Stimulated activated naive CD8-positive, alpha-beta T cell treated with anti-CD3 and anti-CD28 coated beads, Interleukin-15, Interleukin-2, amounts not matched to agents 100 ng/mL and 50 ng/mL, for 24 hours (primary cell): Measurements from ENCODE around the gene CDH4.

ENCODE experiments used
- H3K27ac Mint-ChIP-seq: one replicate; pipeline ENCODE4 v1.8.0; 2021; ENCODE audit warnings: mild to moderate bottlenecking, mixed read lengths
- H3K27me3 Mint-ChIP-seq: one replicate; pipeline ENCODE4 v1.8.0; 2021; ENCODE audit warnings: mixed read lengths
- H3K36me3 Mint-ChIP-seq: one replicate; pipeline ENCODE4 v1.8.0; 2021; ENCODE audit warnings: low read depth, mixed read lengths
- H3K4me1 Mint-ChIP-seq: one replicate; pipeline ENCODE4 v1.8.0; 2021; ENCODE audit warnings: low read depth, mixed read lengths
- H3K4me3 Mint-ChIP-seq: one replicate; pipeline ENCODE4 v1.8.0; 2021; ENCODE audit warnings: mild to moderate bottlenecking, mixed read lengths
- H3K9me3 Mint-ChIP-seq: one replicate; pipeline ENCODE4 v1.8.0; 2021; ENCODE audit warnings: mixed read lengths

CDH4 gene

DNA sequence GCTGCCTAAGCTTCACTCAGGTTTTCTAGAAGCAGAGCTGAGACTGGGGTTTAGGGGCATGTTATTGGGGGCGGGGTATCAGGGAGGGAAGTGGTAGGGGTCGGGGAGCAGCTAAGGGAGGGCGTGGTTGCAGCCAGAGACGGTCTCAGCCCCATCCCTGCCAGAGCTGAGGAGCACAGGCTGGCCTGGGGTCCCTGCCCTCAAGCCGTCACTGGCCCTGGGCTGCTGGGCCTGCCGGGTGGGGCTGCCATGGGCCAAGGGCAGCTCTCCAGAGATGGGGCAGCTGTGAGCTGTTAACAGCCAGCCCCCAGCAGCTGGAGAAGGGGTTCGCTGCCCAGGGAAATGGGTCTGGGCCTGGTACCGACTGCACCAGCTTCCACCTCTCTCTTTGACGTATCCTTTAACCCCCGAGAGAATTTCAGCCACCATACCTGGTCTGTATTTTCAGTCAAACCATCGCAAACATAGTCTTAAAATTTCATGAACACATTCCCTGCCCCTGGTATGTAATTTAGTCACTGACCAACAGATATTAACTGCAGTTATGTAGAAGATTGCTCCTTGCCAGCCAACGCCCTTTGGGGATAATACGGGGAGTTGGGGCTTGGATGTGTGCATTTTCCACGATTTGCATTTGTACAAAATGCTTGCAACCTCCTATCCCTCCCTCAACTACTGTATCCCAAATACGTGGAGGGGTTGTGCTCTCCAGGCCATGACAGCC is 560.2 kb downstream of the CDH4 start:
- H3K36me3 Mint-ChIP-seq, result no peaks in the 10 kb centered on the region
- H3K27me3 Mint-ChIP-seq, result no peaks in the 10 kb centered on the region
- no peak overlapping the region for H3K27ac Mint-ChIP-seq
- H3K4me3 Mint-ChIP-seq, result no peak overlapping the region
- H3K9me3 Mint-ChIP-seq, result no peaks in the 10 kb centered on the region
- H3K4me1 Mint-ChIP-seq, result no peaks in the 10 kb centered on the region

DNA sequence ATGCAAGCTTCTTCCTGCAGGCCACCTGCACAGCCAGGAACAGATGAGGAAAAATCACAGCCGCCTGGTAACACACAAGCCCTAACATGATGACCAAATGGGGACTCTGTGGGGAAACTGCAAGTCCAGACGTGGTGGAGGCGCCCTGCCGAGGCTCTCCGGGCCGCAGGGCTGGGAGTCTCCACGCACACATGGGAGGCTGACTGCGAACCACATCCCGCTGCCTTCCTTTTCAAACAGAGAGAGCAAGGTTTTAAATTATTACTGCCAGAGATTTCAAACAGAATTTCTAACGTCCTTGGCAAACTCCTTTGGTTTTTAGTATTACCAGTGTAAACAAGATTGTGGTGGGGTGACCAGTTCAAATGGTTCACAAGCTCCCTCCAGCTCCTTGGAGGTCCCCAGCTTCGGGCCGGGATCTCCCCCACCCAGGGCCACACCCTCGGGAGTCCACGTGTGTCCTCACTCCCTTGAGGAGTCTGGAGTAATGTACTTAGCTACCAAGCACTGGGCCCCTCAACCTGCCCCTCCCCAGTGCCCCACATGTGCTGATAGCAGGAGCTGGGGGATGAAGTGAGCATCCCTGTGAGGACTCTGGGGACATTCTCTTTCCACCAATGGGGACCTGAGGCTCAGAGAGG is 560.9 kb downstream of the CDH4 start:
- no peaks in the 10 kb centered on the region for H3K27me3 Mint-ChIP-seq
- no peaks in the 10 kb centered on the region for H3K4me1 Mint-ChIP-seq
- no peaks in the 10 kb centered on the region for H3K36me3 Mint-ChIP-seq
- no peak overlapping the region for H3K4me3 Mint-ChIP-seq
- no peaks in the 10 kb centered on the region for H3K9me3 Mint-ChIP-seq
- H3K27ac Mint-ChIP-seq, result no peak overlapping the region

DNA sequence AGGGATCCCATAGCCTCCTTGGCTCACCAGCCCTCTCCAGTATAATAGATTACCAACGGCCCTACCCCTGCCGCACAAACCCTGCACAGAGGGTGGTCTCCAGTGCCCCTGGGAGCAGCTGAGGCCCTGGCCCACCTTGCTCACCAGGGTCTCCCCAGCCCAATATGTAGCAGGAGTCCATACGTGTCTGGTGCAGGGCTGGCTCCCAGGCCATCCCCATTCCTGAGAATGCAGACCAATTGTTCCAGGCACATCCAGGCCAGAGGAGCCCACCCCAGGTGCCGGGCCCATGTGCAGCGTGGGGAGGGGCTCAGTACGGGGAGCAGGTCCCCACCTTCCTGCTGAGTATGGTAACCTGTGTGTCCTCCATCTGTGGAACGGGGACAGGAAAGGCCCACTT is 561.7 kb downstream of the CDH4 start:
- Mint-ChIP-seq H3K27me3 (no peaks in the 10 kb centered on the region), H3K9me3 (no peaks in the 10 kb centered on the region), H3K36me3 (no peaks in the 10 kb centered on the region), H3K4me3 (no peak overlapping the region), H3K27ac (no peak overlapping the region), H3K4me1 (no peaks in the 10 kb centered on the region)

DNA sequence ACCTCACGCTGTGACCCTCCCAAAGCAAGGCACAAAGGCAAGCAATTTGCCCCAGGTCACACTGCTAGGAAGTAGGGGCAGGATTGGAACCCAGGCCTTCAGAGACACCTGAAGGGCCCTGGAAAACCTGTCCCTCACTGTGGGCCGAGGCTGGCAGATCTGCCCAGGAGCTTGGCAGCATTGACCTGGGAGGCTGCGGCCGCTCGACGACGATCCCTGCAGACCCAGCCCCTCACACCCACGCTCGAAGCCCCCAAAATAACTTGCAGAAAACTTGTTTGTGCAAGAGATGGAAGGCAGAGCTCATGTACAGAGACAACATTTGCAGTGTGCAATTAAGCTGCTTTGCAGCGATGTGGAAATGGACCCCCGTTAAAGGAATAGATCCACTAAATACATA is 562.2 kb downstream of the CDH4 start:
- Mint-ChIP-seq H3K4me1 (no peaks in the 10 kb centered on the region), H3K4me3 (no peak overlapping the region), H3K36me3 (no peaks in the 10 kb centered on the region), H3K9me3 (no peaks in the 10 kb centered on the region), H3K27ac (no peak overlapping the region), H3K27me3 (no peaks in the 10 kb centered on the region)

DNA sequence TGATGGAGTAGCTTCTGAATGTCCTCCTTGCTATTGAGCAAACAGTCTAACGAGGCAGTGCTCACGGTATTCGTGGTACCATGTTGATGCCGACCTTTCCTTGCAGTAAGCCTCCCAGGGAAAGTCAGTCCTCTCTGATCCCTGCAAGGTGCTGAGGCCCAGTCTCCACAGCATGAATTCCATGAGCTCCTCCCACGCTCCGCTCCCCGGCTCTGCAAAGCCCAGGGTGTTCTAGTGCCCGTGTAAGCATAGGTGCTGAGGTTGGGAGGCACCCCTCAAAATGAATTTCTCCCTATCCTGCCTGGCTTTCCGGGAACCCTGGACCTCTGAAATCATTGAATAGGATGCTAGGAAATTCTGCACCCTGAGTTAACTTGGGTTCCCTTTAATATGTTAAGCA is 562.7 kb downstream of the CDH4 start:
- Mint-ChIP-seq H3K4me3 (no peak overlapping the region), H3K9me3 (no peaks in the 10 kb centered on the region), H3K36me3 (no peaks in the 10 kb centered on the region), H3K4me1 (no peaks in the 10 kb centered on the region), H3K27me3 (no peaks in the 10 kb centered on the region), H3K27ac (no peak overlapping the region)

DNA sequence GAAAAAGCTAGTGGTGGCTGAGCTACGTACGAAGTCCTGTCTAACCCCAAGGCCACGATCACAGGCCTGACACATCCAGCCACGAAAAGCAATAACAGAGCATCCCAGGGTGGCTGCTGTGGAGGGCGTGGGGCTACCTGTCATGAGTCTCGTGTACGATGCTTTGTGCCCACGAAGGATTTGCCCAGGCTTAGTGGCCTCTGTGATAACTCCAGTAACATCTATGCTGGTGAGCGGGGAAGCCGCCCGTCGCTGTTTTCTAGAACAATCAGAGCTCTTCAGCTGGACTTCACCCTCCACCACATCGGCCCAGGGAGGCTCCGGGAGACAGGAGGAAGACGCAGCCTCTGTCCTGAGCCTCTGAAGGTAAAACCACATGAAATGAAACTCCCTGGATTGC is 563.1 kb downstream of the CDH4 start:
- H3K27me3 Mint-ChIP-seq, result no peaks in the 10 kb centered on the region
- H3K4me1 Mint-ChIP-seq, result no peaks in the 10 kb centered on the region
- no peaks in the 10 kb centered on the region for H3K9me3 Mint-ChIP-seq
- no peak overlapping the region for H3K4me3 Mint-ChIP-seq
- no peaks in the 10 kb centered on the region for H3K36me3 Mint-ChIP-seq
- no peak overlapping the region for H3K27ac Mint-ChIP-seq

DNA sequence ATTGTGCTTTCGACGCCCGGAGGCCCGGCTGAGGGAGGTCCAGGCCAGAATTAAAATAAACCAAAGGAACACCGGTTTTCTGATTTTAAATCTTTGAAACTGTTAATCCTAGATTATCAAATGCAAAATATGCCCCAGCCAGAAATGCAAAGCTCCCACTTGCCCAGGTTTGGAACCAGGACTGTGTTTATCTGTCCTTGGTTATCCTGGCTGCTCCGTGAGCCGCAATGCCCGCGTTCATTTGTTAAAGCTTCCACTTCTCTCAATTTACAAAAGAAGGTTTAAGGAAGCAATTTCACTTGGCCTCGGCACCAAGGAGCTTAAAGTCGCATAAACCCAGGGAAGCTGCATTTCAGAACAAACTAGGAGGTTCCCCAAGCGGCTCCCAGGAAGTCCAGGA is 563.6 kb downstream of the CDH4 start:
- no peaks in the 10 kb centered on the region for H3K4me1 Mint-ChIP-seq
- no peaks in the 10 kb centered on the region for H3K36me3 Mint-ChIP-seq
- H3K27ac Mint-ChIP-seq, result no peak overlapping the region
- no peak overlapping the region for H3K4me3 Mint-ChIP-seq
- H3K27me3 Mint-ChIP-seq, result no peaks in the 10 kb centered on the region
- H3K9me3 Mint-ChIP-seq, result no peaks in the 10 kb centered on the region

DNA sequence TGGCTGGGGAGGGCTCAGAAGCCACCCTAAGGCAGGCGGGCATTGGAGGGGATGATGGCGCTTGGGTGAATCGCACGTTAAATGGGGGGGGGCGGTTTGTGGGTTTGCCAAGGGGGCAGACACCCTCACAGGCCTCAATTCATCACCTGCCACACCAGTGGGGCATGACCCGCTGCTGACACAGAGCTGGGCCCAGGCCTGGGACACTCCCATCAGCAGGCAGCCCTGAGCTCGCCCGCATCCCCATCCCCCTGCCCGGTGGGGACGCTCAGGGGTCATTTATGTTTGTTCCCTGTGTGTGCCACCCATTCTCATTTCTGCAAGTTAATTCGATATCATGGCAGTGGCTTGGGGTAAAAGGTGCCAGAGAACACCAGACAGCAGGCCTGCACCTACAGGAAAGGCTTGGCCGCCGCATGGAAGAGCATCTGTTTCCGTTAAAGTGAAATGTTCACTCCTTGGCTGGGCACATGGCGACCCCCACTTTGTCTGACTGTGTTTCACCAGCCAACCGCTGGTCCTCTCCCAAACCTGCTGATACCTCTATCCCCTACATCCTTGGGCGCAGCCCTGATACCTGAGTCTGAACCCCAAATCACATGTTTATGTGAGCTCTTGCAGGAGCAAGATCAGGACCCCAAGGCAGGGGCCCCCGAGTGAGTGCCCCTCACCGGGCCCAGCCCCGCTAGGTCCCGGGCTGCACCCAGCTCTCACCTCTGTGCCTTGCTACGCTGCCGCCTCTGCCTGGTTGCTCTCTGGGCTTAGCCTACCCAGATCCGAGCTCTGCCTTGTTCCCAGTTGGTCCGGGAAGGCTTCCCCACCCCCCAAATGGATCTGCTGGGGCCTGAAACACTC is 564.8 kb downstream of the CDH4 start:
- no peaks in the 10 kb centered on the region for H3K27me3 Mint-ChIP-seq
- H3K4me3 Mint-ChIP-seq, result no peak overlapping the region
- no peak overlapping the region for H3K27ac Mint-ChIP-seq
- H3K9me3 Mint-ChIP-seq, result no peaks in the 10 kb centered on the region
- no peaks in the 10 kb centered on the region for H3K36me3 Mint-ChIP-seq
- no peaks in the 10 kb centered on the region for H3K4me1 Mint-ChIP-seq

DNA sequence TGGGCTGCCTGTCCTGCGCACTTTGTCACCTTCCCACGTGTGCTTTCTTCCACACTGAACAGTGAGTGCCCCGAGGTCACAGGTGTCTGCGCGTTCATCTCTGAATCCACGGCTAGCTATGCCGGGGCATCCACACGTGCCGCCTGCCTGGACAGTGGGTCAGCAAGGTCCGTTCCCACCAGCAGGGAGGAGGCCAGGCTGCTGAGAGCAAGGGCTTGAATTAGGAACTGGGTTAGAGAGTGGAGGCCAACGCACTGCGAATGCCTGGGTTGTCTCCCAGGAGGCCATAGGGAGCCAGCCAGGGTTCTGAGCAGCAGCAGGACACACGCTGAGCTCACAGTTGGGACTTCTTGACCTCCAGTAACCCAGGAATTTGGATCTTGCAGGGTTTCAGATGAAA is 565.5 kb downstream of the CDH4 start:
- Mint-ChIP-seq H3K27ac (no peak overlapping the region), H3K36me3 (no peaks in the 10 kb centered on the region), H3K4me1 (no peaks in the 10 kb centered on the region), H3K27me3 (no peaks in the 10 kb centered on the region), H3K9me3 (no peaks in the 10 kb centered on the region), H3K4me3 (no peak overlapping the region)

DNA sequence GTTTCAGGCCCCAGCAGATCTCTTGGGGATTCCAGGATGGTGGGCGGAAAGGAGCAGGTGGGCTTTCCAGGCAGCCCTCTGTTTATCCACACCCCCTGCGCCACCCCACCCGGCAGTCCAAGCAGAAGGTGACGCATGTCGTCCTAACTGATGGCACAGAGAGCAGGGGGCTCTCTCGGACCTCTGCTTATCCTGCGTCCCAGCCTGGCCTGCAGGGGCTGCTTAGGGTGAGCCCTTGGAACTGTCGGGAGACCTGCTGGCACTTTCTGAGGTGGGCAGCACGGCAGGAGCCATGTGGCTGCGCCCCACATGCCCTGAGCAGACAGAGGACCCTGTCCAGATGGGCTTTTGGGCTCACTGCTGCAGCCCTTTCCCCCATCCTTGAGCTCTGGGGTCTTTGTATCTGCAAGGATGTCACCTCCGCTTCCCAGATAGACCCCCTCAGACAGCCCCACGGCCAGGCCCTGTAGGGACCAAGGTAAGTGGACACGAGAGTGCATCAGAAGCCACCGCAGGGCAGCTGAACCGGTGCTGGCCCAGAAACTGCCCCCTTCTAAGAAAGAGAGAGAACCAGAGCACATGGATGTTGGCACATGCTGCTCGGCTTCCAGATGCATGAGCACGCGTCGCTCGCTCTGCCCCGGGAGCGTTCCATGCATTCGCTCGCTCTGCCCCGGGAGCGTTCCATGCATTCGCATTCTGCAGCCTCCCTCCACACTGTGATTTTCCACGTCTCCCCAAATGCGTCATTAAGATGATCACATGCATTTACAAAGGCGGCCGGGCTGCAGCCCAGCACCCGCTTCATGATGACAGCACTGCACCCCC is 566.9 kb downstream of the CDH4 start:
- Mint-ChIP-seq H3K4me3 (no peak overlapping the region), H3K9me3 (peaks cover 5% of the 10 kb centered on the region), H3K27ac (no peak overlapping the region), H3K36me3 (no peaks in the 10 kb centered on the region), H3K27me3 (no peaks in the 10 kb centered on the region), H3K4me1 (no peaks in the 10 kb centered on the region)

DNA sequence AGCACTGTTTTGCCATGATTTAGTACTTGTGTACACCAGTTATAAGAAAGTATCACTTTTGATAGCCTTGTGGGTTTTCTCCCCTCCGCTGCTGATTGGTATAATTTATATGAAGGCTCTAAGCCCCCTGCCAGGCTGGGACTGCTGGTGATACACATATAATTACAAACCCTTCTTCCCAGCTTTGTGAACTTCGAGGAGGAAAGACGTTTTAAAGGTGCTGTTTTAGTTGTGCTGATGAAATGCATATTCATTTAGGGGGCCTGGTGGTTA is 567.4 kb downstream of the CDH4 start:
- Mint-ChIP-seq H3K36me3 (no peaks in the 10 kb centered on the region), H3K9me3 (peaks cover 5% of the 10 kb centered on the region), H3K4me3 (no peak overlapping the region), H3K27me3 (no peaks in the 10 kb centered on the region), H3K4me1 (no peaks in the 10 kb centered on the region), H3K27ac (no peak overlapping the region)

DNA sequence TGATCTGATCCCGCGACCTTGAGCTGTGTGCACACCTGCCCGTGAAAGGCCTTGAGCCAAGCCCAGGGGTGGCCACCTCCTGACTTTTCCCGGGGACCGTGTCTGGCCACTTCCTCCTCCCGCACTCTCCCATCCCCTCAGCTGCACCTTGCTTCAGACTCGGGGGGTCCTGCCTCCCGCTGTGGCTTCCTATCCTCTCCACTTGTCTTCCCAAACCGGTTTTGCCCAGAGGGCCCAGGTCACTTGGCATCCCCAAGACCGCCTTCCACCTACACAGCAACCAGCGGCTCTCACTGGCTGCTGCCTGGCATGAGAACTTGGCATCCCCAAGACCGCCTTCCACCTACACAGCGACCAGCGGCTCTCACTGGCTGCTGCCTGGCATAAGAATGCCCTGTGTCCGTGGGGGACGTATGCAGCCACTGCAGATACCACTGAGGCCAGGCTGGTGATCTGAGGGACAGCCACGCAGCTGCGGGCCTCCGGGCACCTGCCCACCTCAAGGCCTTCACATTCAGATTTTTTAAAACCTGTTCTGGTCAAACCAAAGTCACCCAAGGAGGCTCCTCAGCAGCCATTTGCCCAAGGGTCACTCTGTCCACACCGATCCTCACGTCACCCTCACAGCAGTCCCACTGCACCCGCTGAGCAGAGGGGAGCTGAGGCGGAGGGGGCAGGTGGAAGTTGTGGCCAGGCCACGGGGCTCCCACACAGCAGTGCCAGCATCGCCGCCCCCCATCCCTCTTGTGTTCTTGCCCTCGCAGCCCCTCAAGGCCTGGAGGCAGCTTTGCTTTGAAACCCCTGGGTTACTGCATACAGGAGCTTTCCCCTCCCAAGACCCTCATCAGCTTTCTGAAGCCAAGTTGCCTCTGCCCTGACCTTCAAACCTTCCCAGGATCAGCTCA is 568.1 kb downstream of the CDH4 start:
- H3K27ac Mint-ChIP-seq, result no peak overlapping the region
- no peak overlapping the region for H3K4me3 Mint-ChIP-seq
- no peaks in the 10 kb centered on the region for H3K27me3 Mint-ChIP-seq
- peaks cover 5% of the 10 kb centered on the region for H3K9me3 Mint-ChIP-seq
- no peaks in the 10 kb centered on the region for H3K36me3 Mint-ChIP-seq
- H3K4me1 Mint-ChIP-seq, result no peaks in the 10 kb centered on the region

DNA sequence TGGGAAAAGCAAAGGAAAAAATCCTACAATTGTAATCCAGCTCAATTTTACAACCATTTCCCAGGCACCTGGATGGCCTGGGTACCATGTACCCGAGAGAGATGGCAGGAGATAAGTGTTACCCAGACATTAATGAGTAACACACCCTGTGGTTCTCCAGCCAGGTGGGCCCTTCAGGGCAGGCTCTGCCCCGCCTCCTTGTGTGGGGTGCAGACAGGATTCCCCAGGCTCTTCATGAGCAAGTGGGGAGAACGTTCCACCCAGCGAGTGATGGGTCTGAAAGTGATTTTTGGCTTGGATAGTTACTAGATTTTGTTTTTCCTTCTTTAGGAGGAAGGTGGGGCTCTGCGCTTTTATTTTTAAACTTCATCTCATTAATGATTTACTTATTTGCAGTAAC is 569.7 kb downstream of the CDH4 start:
- no peaks in the 10 kb centered on the region for H3K27me3 Mint-ChIP-seq

DNA sequence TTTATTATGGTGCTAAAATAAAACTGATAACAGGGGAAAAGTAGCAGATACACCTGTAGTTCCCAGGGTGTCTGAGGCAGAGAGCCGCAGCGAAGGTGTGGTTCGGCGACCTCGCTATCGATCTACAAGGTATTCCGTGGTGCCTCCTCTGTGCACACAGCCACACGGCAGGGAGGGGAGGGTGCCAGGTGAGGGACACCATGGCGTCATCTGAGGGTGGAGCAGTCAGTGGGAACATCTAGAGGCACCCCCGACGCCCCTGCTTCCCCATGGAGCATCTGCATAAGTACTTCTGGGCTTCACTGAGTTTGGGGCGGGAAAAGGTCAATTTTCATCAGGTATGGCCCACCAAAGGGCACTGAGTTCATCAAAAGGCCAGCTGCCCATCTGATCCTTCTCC is 570.3 kb downstream of the CDH4 start:
- Mint-ChIP-seq H3K36me3 (no peaks in the 10 kb centered on the region), H3K9me3 (peaks cover 5% of the 10 kb centered on the region), H3K4me3 (no peak overlapping the region), H3K4me1 (no peaks in the 10 kb centered on the region), H3K27ac (no peak overlapping the region), H3K27me3 (no peaks in the 10 kb centered on the region)

More for the DNA sequence above, 569.7 kb downstream of the CDH4 start:
- Mint-ChIP-seq H3K9me3 (peaks cover 5% of the 10 kb centered on the region), H3K36me3 (no peaks in the 10 kb centered on the region), H3K4me3 (no peak overlapping the region), H3K4me1 (no peaks in the 10 kb centered on the region), H3K27ac (no peak overlapping the region)
